Body of pancreas (tissue), 4 donors: Measurements from ENCODE around the gene BCL2L11.

Source experiments
- POLR2A ChIP-seq, 3 donors: fragments of 450-650 bp; IDR thresholded peaks; one replicate each; pipeline ENCODE4 v1.6.1; 2016; ENCODE audit warnings: antibody characterized with exemption in 3 of 3, mild to moderate bottlenecking in 2 of 3
- TF ChIP-seq, protein P1 (sequence below), 7 experiments: fragments of 450-650 bp in 4 of 7; fragments of 200-600 bp in 3 of 7; sonication (generic) in 3 of 7; IDR thresholded peaks; one replicate each; pipeline ENCODE4 v1.5.1; 2016 to 2019; ENCODE audit warnings: antibody characterized with exemption in 7 of 7

DNA sequence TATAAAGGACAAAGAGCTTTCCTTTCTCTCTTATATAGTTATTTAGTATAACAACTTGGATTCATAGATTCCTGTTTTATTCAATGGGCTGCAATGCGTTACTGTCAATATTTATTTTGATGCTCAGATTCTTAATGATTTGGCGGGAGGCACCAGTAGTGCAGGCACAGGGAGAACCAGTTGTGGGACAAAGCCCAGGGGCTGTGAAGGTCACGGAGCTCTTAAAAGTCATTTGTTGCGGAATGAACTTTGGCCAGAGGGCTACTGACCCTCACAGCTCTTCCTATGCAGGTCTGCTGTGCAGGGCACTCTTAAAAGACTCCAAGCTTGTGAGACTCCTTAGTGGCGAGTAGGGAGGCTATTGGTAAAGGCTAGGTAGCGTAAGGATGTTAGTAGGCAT, 34.0 kb downstream of the BCL2L11 start:
- TF ChIP-seq, protein P1, sequence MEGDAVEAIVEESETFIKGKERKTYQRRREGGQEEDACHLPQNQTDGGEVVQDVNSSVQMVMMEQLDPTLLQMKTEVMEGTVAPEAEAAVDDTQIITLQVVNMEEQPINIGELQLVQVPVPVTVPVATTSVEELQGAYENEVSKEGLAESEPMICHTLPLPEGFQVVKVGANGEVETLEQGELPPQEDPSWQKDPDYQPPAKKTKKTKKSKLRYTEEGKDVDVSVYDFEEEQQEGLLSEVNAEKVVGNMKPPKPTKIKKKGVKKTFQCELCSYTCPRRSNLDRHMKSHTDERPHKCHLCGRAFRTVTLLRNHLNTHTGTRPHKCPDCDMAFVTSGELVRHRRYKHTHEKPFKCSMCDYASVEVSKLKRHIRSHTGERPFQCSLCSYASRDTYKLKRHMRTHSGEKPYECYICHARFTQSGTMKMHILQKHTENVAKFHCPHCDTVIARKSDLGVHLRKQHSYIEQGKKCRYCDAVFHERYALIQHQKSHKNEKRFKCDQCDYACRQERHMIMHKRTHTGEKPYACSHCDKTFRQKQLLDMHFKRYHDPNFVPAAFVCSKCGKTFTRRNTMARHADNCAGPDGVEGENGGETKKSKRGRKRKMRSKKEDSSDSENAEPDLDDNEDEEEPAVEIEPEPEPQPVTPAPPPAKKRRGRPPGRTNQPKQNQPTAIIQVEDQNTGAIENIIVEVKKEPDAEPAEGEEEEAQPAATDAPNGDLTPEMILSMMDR (IDR thresholded peaks at IDR 0.05), result no peak
- no peak for TF ChIP-seq POLR2A (IDR thresholded peaks at IDR 0.05)
